Measurements from ENCODE around the gene FAM209A.
"Not testable (repeated sequence)": the region's sequence is repeated elsewhere in the genome, so short reads cannot be mapped to it uniquely, and the experiment has no call there.

FAM209A gene

GRCh38 chr20:56524444-56524843 is at the start of gene FAM209A:
Gene FAM209A, plus strand, starts transcription at chr20:56524744. Its CDS starts 65 bp downstream, at chr20:56524809.
- DNase-seq (ENCODE audit: low read depth, low spot score), result not testable (repeated sequence)

- no peak for DNase-seq (ENCODE audit: low read depth, low spot score)
These were observed 40.6 kb upstream of the FAM209A start for GRCh38 chr20:56483970-56484369.

GRCh38 chr20:56487216-56487615 is 37.3 kb upstream of the FAM209A start:
- DNase-seq (ENCODE audit: low read depth, low spot score), result no peak

GRCh38 chr20:56488566-56488965 is 36.0 kb upstream of the FAM209A start:
- DNase-seq (ENCODE audit: low read depth, low spot score), result no peak

GRCh38 chr20:56501116-56501515 is 23.4 kb upstream of the FAM209A start:
- no peak for DNase-seq (ENCODE audit: low read depth, low spot score)

GRCh38 chr20:56503916-56504315 is 20.6 kb upstream of the FAM209A start:
- DNase-seq (ENCODE audit: low read depth, low spot score), result no peak

GRCh38 chr20:56504373-56505005 is 20.1 kb upstream of the FAM209A start:
- DNase-seq (ENCODE audit: low read depth, low spot score), result no peak

GRCh38 chr20:56506103-56506502 is 18.4 kb upstream of the FAM209A start:
- no peak for DNase-seq (ENCODE audit: low read depth, low spot score)

- no peak for DNase-seq (ENCODE audit: low read depth, low spot score)
These were observed 12.6 kb upstream of the FAM209A start for GRCh38 chr20:56511926-56512325.

GRCh38 chr20:56513161-56514150 is 11.1 kb upstream of the FAM209A start:
- DNase-seq (ENCODE audit: low read depth, low spot score), result no peak

- DNase-seq (ENCODE audit: low read depth, low spot score), result no peak
These were observed 7.9 kb upstream of the FAM209A start for GRCh38 chr20:56516631-56517030.

GRCh38 chr20:56517211-56517610 is 7.3 kb upstream of the FAM209A start:
- no peak for DNase-seq (ENCODE audit: low read depth, low spot score)

- DNase-seq (ENCODE audit: low read depth, low spot score), result no peak
These were observed 6.9 kb upstream of the FAM209A start for GRCh38 chr20:56517641-56518040.

- DNase-seq (ENCODE audit: low read depth, low spot score), result no peak
These were observed 6.4 kb upstream of the FAM209A start for GRCh38 chr20:56518126-56518525.

- no peak for DNase-seq (ENCODE audit: low read depth, low spot score)
These were observed 5.7 kb upstream of the FAM209A start for GRCh38 chr20:56518721-56519398.

GRCh38 chr20:56519551-56519950 is 5.0 kb upstream of the FAM209A start:
- DNase-seq (ENCODE audit: low read depth, low spot score), result no peak

- DNase-seq (ENCODE audit: low read depth, low spot score), result no peak
These were observed 4.4 kb upstream of the FAM209A start for GRCh38 chr20:56520180-56520579.

- not testable (repeated sequence) for DNase-seq (ENCODE audit: low read depth, low spot score)
These were observed 3.7 kb upstream of the FAM209A start for GRCh38 chr20:56520746-56521354.

GRCh38 chr20:56522311-56522710 is 2.2 kb upstream of the FAM209A start:
- DNase-seq (ENCODE audit: low read depth, low spot score), result no peak

GRCh38 chr20:56527521-56527920 is 3.0 kb downstream of the FAM209A start:
- DNase-seq (ENCODE audit: low read depth, low spot score), result no peak

GRCh38 chr20:56532946-56533345 is 8.4 kb downstream of the FAM209A start, which contains the start of gene FAM209B:
Gene FAM209B, plus strand, starts transcription at chr20:56533246. Its CDS starts 96 bp downstream, at chr20:56533342.
- DNase-seq (ENCODE audit: low read depth, low spot score), result not testable (repeated sequence)

GRCh38 chr20:56537997-56538396 is 13.5 kb downstream of the FAM209A start:
- DNase-seq (ENCODE audit: low read depth, low spot score), result no peak

Data from activated naive CD8-positive, alpha-beta T cell treated with anti-CD3 and anti-CD28 coated beads, Interleukin-2, amount 50 U/mL, for 16 hours (primary cell).